HepG2 (cell line): Measurements from ENCODE around the gene CD7. TPM values are rescaled to one million over a fixed set of nuclear protein-coding genes. Genes with fewer than 3 reads are reported as not detected.

Experiments
- ERF ChIP-seq: IDR thresholded peaks from 2 replicates; pipeline ENCODE4 v1.6.1; 2018; ENCODE audit warnings: missing biosample characterization, missing genetic modification reagents
- GATAD1 ChIP-seq: IDR thresholded peaks from 2 replicates; pipeline ENCODE4 v1.6.1; 2016; ENCODE audit warnings: missing genetic modification reagents, missing compliant biosample characterization
- HNRNPLL ChIP-seq: fragments of 200-400 bp; formaldehyde crosslinking; IDR thresholded peaks from 2 replicates; pipeline ENCODE4 v1.6.1; 2017; ENCODE audit warnings: mild to moderate bottlenecking, low read depth, low read length; ENCODE audit not compliant: poor library complexity, severe bottlenecking
- IRX3 ChIP-seq: sonication (generic); formaldehyde crosslinking; IDR thresholded peaks from 2 replicates; pipeline ENCODE4 v1.8.1; 2023; ENCODE audit warnings: mild to moderate bottlenecking, low read depth, missing genetic modification reagents, borderline replicate concordance
- JUNB ChIP-seq: sonication (generic); formaldehyde crosslinking; IDR thresholded peaks from 2 replicates; pipeline ENCODE4 v1.8.0; 2022; ENCODE audit warnings: missing genetic modification reagents, mild to moderate bottlenecking, borderline replicate concordance
- KDM5A ChIP-seq: fragments of 200-600 bp; sonication (generic); IDR thresholded peaks from 2 replicates; pipeline ENCODE4 v1.7.0; 2018; ENCODE audit warnings: antibody characterized with exemption, mild to moderate bottlenecking, low read length, borderline replicate concordance
- KLF16 ChIP-seq, 2 experiments: sonication (generic) in 1 of 2; formaldehyde crosslinking in 1 of 2; IDR thresholded peaks; 2 replicates each; pipeline versions ENCODE4 v1.6.1 to v1.8.0; 2016 to 2023; ENCODE audit warnings: missing genetic modification reagents in 2 of 2, missing compliant biosample characterization in 1 of 2
- MXI1 ChIP-seq: IDR thresholded peaks from 3 replicates; pipeline ENCODE4 v1.6.1; 2012; ENCODE audit warnings: low read depth, low read length, inconsistent platforms, borderline replicate concordance
- NR2F2 ChIP-seq: IDR thresholded peaks from 2 replicates; pipeline ENCODE4 v1.6.1; 2012; ENCODE audit warnings: low read depth, inconsistent platforms, borderline replicate concordance
- REXO4 ChIP-seq: sonication (generic); formaldehyde crosslinking; IDR thresholded peaks from 2 replicates; pipeline ENCODE4 v1.8.0; 2022; ENCODE audit warnings: missing genetic modification reagents, mild to moderate bottlenecking, borderline replicate concordance
- RNF219 ChIP-seq: sonication (generic); formaldehyde crosslinking; IDR thresholded peaks from 2 replicates; pipeline ENCODE4 v1.5.0; 2020; ENCODE audit warnings: mild to moderate bottlenecking, missing genetic modification reagents
- U2AF2 ChIP-seq: fragments of 200-400 bp; formaldehyde crosslinking; IDR thresholded peaks from 2 replicates; pipeline ENCODE4 v1.6.1; 2017; ENCODE audit warnings: low read depth, mild to moderate bottlenecking, low read length
- ZNF121 ChIP-seq: sonication (generic); formaldehyde crosslinking; IDR thresholded peaks from 2 replicates; pipeline ENCODE4 v1.5.0; 2020; ENCODE audit warnings: mild to moderate bottlenecking, missing genetic modification reagents
- ZNF275 ChIP-seq: sonication (generic); formaldehyde crosslinking; IDR thresholded peaks from 2 replicates; pipeline ENCODE4 v1.8.0; 2022; ENCODE audit warnings: missing genetic modification reagents, mild to moderate bottlenecking, inconsistent platforms, borderline replicate concordance
- ZNF572 ChIP-seq: sonication (generic); formaldehyde crosslinking; IDR thresholded peaks from 2 replicates; pipeline ENCODE4 v1.5.1; 2020; ENCODE audit warnings: mild to moderate bottlenecking, missing genetic modification reagents
- ZNF598 ChIP-seq: sonication (generic); formaldehyde crosslinking; IDR thresholded peaks from 2 replicates; pipeline ENCODE4 v1.5.1; 2020; ENCODE audit warnings: mild to moderate bottlenecking, missing genetic modification reagents, borderline replicate concordance
- ZNF615 ChIP-seq: sonication (generic); formaldehyde crosslinking; IDR thresholded peaks from 2 replicates; pipeline ENCODE4 v1.5.0; 2020; ENCODE audit warnings: mild to moderate bottlenecking, missing genetic modification reagents, borderline replicate concordance
- ZNF652 ChIP-seq: IDR thresholded peaks from 2 replicates; pipeline ENCODE4 v1.6.1; 2016; ENCODE audit warnings: low read depth, borderline replicate concordance
- ZNF724P ChIP-seq: sonication (generic); formaldehyde crosslinking; IDR thresholded peaks from 2 replicates; pipeline ENCODE4 v1.8.0; 2022; ENCODE audit warnings: missing genetic modification reagents, borderline replicate concordance
- ZNF776 ChIP-seq: sonication (generic); formaldehyde crosslinking; IDR thresholded peaks from 2 replicates; pipeline ENCODE4 v1.4.0; 2020; ENCODE audit warnings: mild to moderate bottlenecking, missing genetic modification reagents
- ZNF878 ChIP-seq: sonication (generic); formaldehyde crosslinking; IDR thresholded peaks from 2 replicates; pipeline ENCODE4 v1.8.1; 2023; ENCODE audit warnings: mild to moderate bottlenecking, missing genetic modification reagents, moderate library complexity
- polyA plus RNA-seq, 8 experiments: library from polyadenylated mRNA; depleted of rRNA in 3 of 8; stranded (reverse) in 7 of 8; unstranded in 1 of 8; fragments of >200 nt; fragmentation: Illumina TruSeq in 4 of 8; extraction: Trizol in 4 of 8; gene quantifications; 2 replicates each; pipeline versions ENCODE4 v1.2.1 to v1.2.3, GENCODE V29; 2011 to 2016; ENCODE audit warnings: low read depth in 4 of 8, missing spikeins in 1 of 8, mixed read lengths in 1 of 8; ENCODE audit not compliant: insufficient read depth in 1 of 8
- total RNA-seq, 5 experiments: library from RNA; depleted of rRNA; stranded (reverse); fragments of >200 nt; fragmentation: Illumina TruSeq; extraction: Trizol; gene quantifications; 2 replicates each; pipeline ENCODE4 v1.2.3, GENCODE V29; 2016; ENCODE audit warnings: low read depth in 1 of 5
- TF ChIP-seq, protein P1 (sequence below): sonication (generic); formaldehyde crosslinking; IDR thresholded peaks from 2 replicates; pipeline ENCODE4 v1.4.0; 2020; ENCODE audit warnings: missing genetic modification reagents, mild to moderate bottlenecking, borderline replicate concordance
- TF ChIP-seq, protein P2 (sequence below): sonication (generic); formaldehyde crosslinking; IDR thresholded peaks from 2 replicates; pipeline ENCODE4 v1.8.1; 2023; ENCODE audit warnings: mild to moderate bottlenecking, moderate library complexity, missing genetic modification reagents

Gene CD7
- total and polyA plus RNA-seq, 2 of the 13 experiments (the other 11 are each of a cell fraction or from before 2014, with no cell fraction given): 67.6 to 76.4 TPM

GRCh38 chr17:82345151-82345976 is 28.0 kb upstream of the CD7 start (continued):
- TF ChIP-seq ZNF724P (CRISPR knock-in tag) (0 out of 2 replicates have a peak, but pooled peaks have one; percentile 52), NR2F2 (no peak), RNF219 (no peak), ZNF878 (no peak), ZNF572 (CRISPR knock-in tag) (no peak; the same call in 1 of the 2 replicates), ERF (CRISPR knock-in tag) (peak; percentile 16; the same call in 1 of the 2 replicates), KDM5A (no peak), U2AF2 (no peak), JUNB (CRISPR knock-in tag) (no peak), ZNF598 (no peak), ZNF275 (no peak), MXI1 (no peak), REXO4 (no peak), ZNF615 (CRISPR knock-in tag) (no peak), IRX3 (CRISPR knock-in tag) (no peak), HNRNPLL (no peak), KLF16 (CRISPR knock-in tag; IDR thresholded peaks at IDR 0.05) (no peak), ZNF776 (CRISPR knock-in tag) (no peak), ZNF652 (CRISPR knock-in tag) (no peak), GATAD1 (no peak), ZNF121 (CRISPR knock-in tag) (no peak)
- TF ChIP-seq, protein P1, sequence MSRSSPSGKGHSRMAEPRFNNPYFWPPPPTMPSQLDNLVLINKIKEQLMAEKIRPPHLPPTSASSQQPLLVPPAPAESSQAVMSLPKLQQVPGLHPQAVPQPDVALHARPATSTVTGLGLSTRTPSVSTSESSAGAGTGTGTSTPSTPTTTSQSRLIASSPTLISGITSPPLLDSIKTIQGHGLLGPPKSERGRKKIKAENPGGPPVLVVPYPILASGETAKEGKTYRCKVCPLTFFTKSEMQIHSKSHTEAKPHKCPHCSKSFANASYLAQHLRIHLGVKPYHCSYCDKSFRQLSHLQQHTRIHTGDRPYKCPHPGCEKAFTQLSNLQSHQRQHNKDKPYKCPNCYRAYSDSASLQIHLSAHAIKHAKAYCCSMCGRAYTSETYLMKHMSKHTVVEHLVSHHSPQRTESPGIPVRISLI (CRISPR knock-in tag): no peak
- TF ChIP-seq, protein P2, sequence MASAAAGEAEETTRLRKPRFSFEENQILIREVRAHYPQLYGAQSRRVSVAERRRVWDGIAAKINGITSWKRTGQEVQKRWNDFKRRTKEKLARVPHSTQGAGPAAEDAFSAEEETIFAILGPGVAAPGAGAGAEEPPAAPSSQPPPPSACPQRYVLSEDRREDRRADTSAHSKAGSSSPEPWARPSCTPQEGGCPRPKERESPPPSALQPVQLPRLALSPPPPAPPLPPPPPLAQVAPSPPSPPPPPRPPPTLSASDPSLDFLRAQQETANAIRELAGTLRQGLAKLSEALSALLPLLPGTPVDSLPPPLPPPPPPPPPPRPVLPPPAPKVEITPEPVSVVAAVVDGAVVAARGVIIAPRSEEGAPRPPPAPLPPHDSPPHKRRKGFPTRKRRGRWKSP (CRISPR knock-in tag): no peak
